Peyer's patch (tissue), 4 donors: ENCODE data around the gene ESAM. TPM values are rescaled to one million over a fixed set of nuclear protein-coding genes. Genes with fewer than 3 reads are reported as not detected.

Experiments used
- DNase-seq, 3 donors: peaks; one replicate each; pipeline ENCODE4 v3.0.0-alpha.2; 2017 to 2019
- H3K27ac ChIP-seq, 4 donors: fragments of 200-600 bp; sonication (generic); one replicate each; pipeline ENCODE4 v1.5.1; 2016 to 2019
- H3K27me3 ChIP-seq, 2 donors: fragments of 200-600 bp; sonication (generic); one replicate each; pipeline ENCODE4 v1.5.1; 2019
- H3K36me3 ChIP-seq, 3 donors: fragments of 200-600 bp; sonication (generic); one replicate each; pipeline ENCODE4 v1.5.1; 2016 to 2019
- H3K4me1 ChIP-seq, 4 donors: fragments of 200-600 bp; sonication (generic); one replicate each; pipeline ENCODE4 v1.5.1; 2016 to 2019
- H3K4me3 ChIP-seq, 4 donors: fragments of 200-600 bp; sonication (generic); 1 replicate in 3 of 4; 2 replicates in 1 of 4; pipeline ENCODE4 v1.5.1; 2016 to 2019; ENCODE audit warnings: mild to moderate bottlenecking in 1 of 4
- H3K9me3 ChIP-seq, 4 donors: fragments of 200-600 bp; sonication (generic); one replicate each; pipeline ENCODE4 v1.5.1; 2016 to 2019; ENCODE audit warnings: mild to moderate bottlenecking in 1 of 4
- CTCF ChIP-seq, 6 experiments: fragments of 450-650 bp in 4 of 6; fragments of 200-600 bp in 2 of 6; sonication (generic) in 1 of 6; IDR thresholded peaks; one replicate each; pipeline ENCODE4 v1.5.1; 2017 to 2019; ENCODE audit warnings: antibody characterized with exemption in 6 of 6, mild to moderate bottlenecking in 3 of 6, moderate library complexity in 1 of 6
- POLR2A ChIP-seq, 2 donors: fragments of 450-650 bp; IDR thresholded peaks; one replicate each; pipeline ENCODE4 v1.5.1; 2017; ENCODE audit warnings: antibody characterized with exemption in 2 of 2, mild to moderate bottlenecking in 2 of 2, moderate library complexity in 2 of 2
- total RNA-seq, 4 donors: library from RNA; depleted of rRNA; stranded (reverse); fragments of >200 nt; gene quantifications; one replicate each; pipeline ENCODE4 v1.1.0, GENCODE V29; 2016

The ESAM gene
- total RNA-seq, 4 donors from 2014 or later, result 1.2 to 11.1 (median 6.6) TPM

- no peak for TF ChIP-seq CTCF (IDR thresholded peaks at IDR 0.05)
- no peak for TF ChIP-seq POLR2A (IDR thresholded peaks at IDR 0.05)
- no peak for DNase-seq
- H3K4me1 ChIP-seq, result peaks cover 0 to 18% (median 6%) of the 10 kb centered on the region in 4 donors
- no peaks in the 10 kb centered on the region for H3K36me3 ChIP-seq
- H3K9me3 ChIP-seq, result no peaks in the 10 kb centered on the region
- no peak overlapping the region for H3K27ac ChIP-seq
- no peaks in the 10 kb centered on the region for H3K27me3 ChIP-seq
- no peak overlapping the region for H3K4me3 ChIP-seq
Measured at GRCh38 chr11:124801636-124802312, 39.7 kb upstream of the ESAM start.

- Histone ChIP-seq H3K4me3 (peak overlapping the region; percentile 75 to 100 (median 99)), H3K4me1 (peaks cover 0 to 18% (median 6%) of the 10 kb centered on the region in 4 donors), H3K9me3 (no peaks in the 10 kb centered on the region), H3K36me3 (no peaks in the 10 kb centered on the region), H3K27ac (peak overlapping the region; percentile 89 to 98 (median 98)), H3K27me3 (no peaks in the 10 kb centered on the region)
- no peak for DNase-seq
- TF ChIP-seq CTCF (IDR thresholded peaks at IDR 0.05), result no peak
- TF ChIP-seq POLR2A (IDR thresholded peaks at IDR 0.05), result no peak
Measured at GRCh38 chr11:124801014-124801413, 38.9 kb upstream of the ESAM start.

GRCh38 chr11:124800226-124800929 lies 38.3 kb upstream of the ESAM start, which contains the start of gene MSANTD2:
MSANTD2 (minus strand) TSS chr11:124800406; CDS start chr11:124800380, 26 bp downstream.
- peaks cover 0 to 18% (median 6%) of the 10 kb centered on the region in 4 donors for H3K4me1 ChIP-seq
- H3K4me3 ChIP-seq, result peak within 1 kb of the TSS; percentile 75 to 100 (median 99)
- TF ChIP-seq CTCF (IDR thresholded peaks at IDR 0.05) (no peak), POLR2A (IDR thresholded peaks at IDR 0.05) (peak; percentile 87 to 89)
- H3K9me3 ChIP-seq, result no peaks in the 10 kb centered on the region
- peak within 1 kb of the TSS; percentile 89 to 98 (median 98) for H3K27ac ChIP-seq
- no peaks in the 10 kb centered on the region for H3K27me3 ChIP-seq
- peak; percentile 77 to 92 (median 89) for DNase-seq
- H3K36me3 ChIP-seq, result no peaks in the 10 kb centered on the region

- Histone ChIP-seq H3K27me3 (no peaks in the 10 kb centered on the region), H3K27ac (peak overlapping the region; percentile 89 to 98 (median 98)), H3K4me3 (peak overlapping the region; percentile 75 to 100 (median 99)), H3K9me3 (no peaks in the 10 kb centered on the region), H3K36me3 (no peaks in the 10 kb centered on the region), H3K4me1 (peaks cover 0 to 18% (median 6%) of the 10 kb centered on the region in 4 donors)
- peak; percentile 25 to 67 (median 57) for DNase-seq
- no peak for TF ChIP-seq POLR2A (IDR thresholded peaks at IDR 0.05)
- no peak for TF ChIP-seq CTCF (IDR thresholded peaks at IDR 0.05)
Measured at GRCh38 chr11:124799348-124800225, 37.5 kb upstream of the ESAM start.

- Histone ChIP-seq H3K4me3 (peak overlapping the region; percentile 75 to 100 (median 99)), H3K27ac (peak overlapping the region in 3 of 4 donors; percentile 97 to 98 (median 98))
Measured at GRCh38 chr11:124798991-124799347, 36.9 kb upstream of the ESAM start.

More at GRCh38 chr11:124798991-124799347, 36.9 kb upstream of the ESAM start:
- H3K9me3 ChIP-seq, result no peaks in the 10 kb centered on the region
- no peak for TF ChIP-seq CTCF (IDR thresholded peaks at IDR 0.05)
- no peak for DNase-seq
- peaks cover 0 to 18% (median 6%) of the 10 kb centered on the region in 4 donors for H3K4me1 ChIP-seq
- H3K27me3 ChIP-seq, result no peaks in the 10 kb centered on the region
- no peaks in the 10 kb centered on the region for H3K36me3 ChIP-seq
